DND-41 (cell line): ENCODE data around the gene RFXAP.

ENCODE experiments used
- ATAC-seq: fragments of 200-7000 bp; cut with Tn5 transposase; 3 replicates; pipeline ENCODE4 v1.9.1; 2021; ENCODE audit warnings: low read depth; ENCODE audit not compliant: insufficient read depth
- DNase-seq: peaks from one replicate; pipeline ENCODE4 v3.0.0-alpha.2; 2020
- H2AFZ ChIP-seq: 2 replicates; pipeline ENCODE4 v1.6.0; 2012; ENCODE audit warnings: low read depth, low read length
- H3K27ac ChIP-seq: 2 replicates; pipeline ENCODE4 v1.5.1; 2012; ENCODE audit warnings: low read length, inconsistent platforms
- H3K27me3 ChIP-seq: fragments of 200-600 bp; sonication (generic); 2 replicates; pipeline ENCODE4 v1.6.0; 2012; ENCODE audit warnings: low read length, mild to moderate bottlenecking, inconsistent platforms; ENCODE audit not compliant: insufficient read depth, poor library complexity
- H3K36me3 ChIP-seq: 2 replicates; pipeline ENCODE4 v1.5.1; 2012; ENCODE audit warnings: low read length, inconsistent platforms; ENCODE audit not compliant: insufficient read depth
- H3K4me1 ChIP-seq: 2 replicates; pipeline ENCODE4 v1.5.1; 2012; ENCODE audit warnings: mild to moderate bottlenecking, low read length; ENCODE audit not compliant: insufficient read depth
- H3K4me2 ChIP-seq: 2 replicates; pipeline ENCODE4 v1.6.0; 2012; ENCODE audit warnings: mild to moderate bottlenecking, moderate library complexity, low read length, inconsistent platforms; ENCODE audit not compliant: insufficient read depth
- H3K4me3 ChIP-seq, 2 experiments: fragments of 200-600 bp in 1 of 2; shearing (Covaris generic) in 1 of 2; 2 replicates each; pipeline ENCODE4 v1.5.1; 2012 to 2016; ENCODE audit warnings: inconsistent platforms in 2 of 2, low read length in 2 of 2, mild to moderate bottlenecking in 2 of 2, low read depth in 1 of 2, moderate library complexity in 1 of 2
- H3K79me2 ChIP-seq: 2 replicates; pipeline ENCODE4 v1.6.0; 2012; ENCODE audit warnings: low read length, inconsistent platforms; ENCODE audit not compliant: insufficient read depth
- H3K9ac ChIP-seq: 2 replicates; pipeline ENCODE4 v1.6.0; 2012; ENCODE audit warnings: low read depth, mild to moderate bottlenecking, inconsistent platforms, low read length, moderate library complexity
- H3K9me3 ChIP-seq: 2 replicates; pipeline ENCODE4 v1.5.1; 2012; ENCODE audit warnings: low read length, moderate library complexity, mild to moderate bottlenecking, inconsistent platforms; ENCODE audit not compliant: insufficient read depth, severe bottlenecking
- H4K20me1 ChIP-seq: 2 replicates; pipeline ENCODE4 v1.6.0; 2012; ENCODE audit warnings: low read length; ENCODE audit not compliant: insufficient read depth
- CTCF ChIP-seq: IDR thresholded peaks from 2 replicates; pipeline ENCODE4 v1.5.1; 2012; ENCODE audit warnings: borderline replicate concordance, low read length, moderate library complexity, mild to moderate bottlenecking; ENCODE audit not compliant: poor library complexity, severe bottlenecking; ENCODE audit errors: extremely low read depth
- EZH2 ChIP-seq: IDR thresholded peaks from 3 replicates; pipeline ENCODE4 v1.6.1; 2012; ENCODE audit warnings: borderline replicate concordance, low read depth, mild to moderate bottlenecking, moderate library complexity, low read length, inconsistent platforms; ENCODE audit not compliant: severe bottlenecking

RFXAP gene

GRCh38 chr13:36831291-36831690, 12.3 kb downstream of the RFXAP start:
- Histone ChIP-seq H3K4me2 (no peak overlapping the region), H3K27ac (no peak overlapping the region), H4K20me1 (peaks cover 8% of the 10 kb centered on the region; the same call in 1 of the 2 replicates), H3K9ac (no peak overlapping the region), H3K4me1 (no peaks in the 10 kb centered on the region), H3K27me3 (no peaks in the 10 kb centered on the region), H3K4me3 (no peak overlapping the region), H3K9me3 (no peaks in the 10 kb centered on the region), H2AFZ (no peak overlapping the region), H3K79me2 (peaks cover 8% of the 10 kb centered on the region; the same call in 1 of the 2 replicates), H3K36me3 (peaks cover 57% of the 10 kb centered on the region)
- no peak for DNase-seq
- no peak for TF ChIP-seq EZH2
- TF ChIP-seq CTCF: no peak
- ATAC-seq: no peak

- Histone ChIP-seq H3K4me2 (no peak overlapping the region), H3K9me3 (no peaks in the 10 kb centered on the region), H3K27ac (no peak overlapping the region), H4K20me1 (peaks cover 8% of the 10 kb centered on the region; the same call in 1 of the 2 replicates), H3K27me3 (no peaks in the 10 kb centered on the region), H3K79me2 (peaks cover 2% of the 10 kb centered on the region; the same call in 1 of the 2 replicates), H3K4me1 (no peaks in the 10 kb centered on the region), H2AFZ (no peak overlapping the region), H3K36me3 (peaks cover 34% of the 10 kb centered on the region), H3K9ac (no peak overlapping the region), H3K4me3 (no peak overlapping the region)
- DNase-seq (no peak), ATAC-seq (no peak)
- no peak for TF ChIP-seq EZH2
- TF ChIP-seq CTCF: no peak
These were observed 15.3 kb downstream of the RFXAP start for GRCh38 chr13:36834299-36834698.

DNA sequence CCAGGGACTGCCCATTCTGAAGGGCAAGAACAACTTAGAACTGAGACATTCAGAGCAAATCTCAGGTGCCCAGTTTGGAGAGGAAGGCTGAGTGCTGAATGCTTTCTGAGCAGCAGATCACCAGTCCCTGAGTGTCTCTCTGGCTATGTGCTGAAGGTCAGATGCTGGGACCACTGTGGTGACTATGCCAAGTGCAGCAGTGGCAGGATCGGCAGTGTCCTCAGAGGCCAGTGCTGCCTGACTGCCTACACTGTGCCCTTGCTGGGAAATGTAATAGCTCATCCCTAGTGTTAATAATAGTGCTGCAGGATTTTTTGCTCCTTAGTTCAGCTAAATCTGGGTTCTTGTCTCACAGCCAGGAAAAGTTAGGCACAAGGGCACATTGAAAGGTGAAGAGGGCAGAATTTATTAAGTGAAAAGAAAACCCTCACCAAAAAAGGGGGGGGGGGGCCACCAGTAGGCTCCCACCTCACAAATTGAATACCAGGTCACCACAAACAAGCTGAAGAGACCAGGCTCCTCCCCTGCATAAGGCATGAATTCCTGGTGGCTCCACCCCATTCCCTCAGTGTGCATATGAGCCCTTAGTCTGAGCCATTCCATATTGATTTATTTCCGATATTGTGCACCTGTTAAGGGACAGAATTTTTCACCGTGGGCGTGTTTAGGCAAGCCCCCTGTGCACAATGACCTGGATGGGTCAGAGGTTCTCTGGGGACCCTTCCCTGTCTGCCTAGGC, 18.5 kb downstream of the RFXAP start:
- Histone ChIP-seq H3K79me2 (no peaks in the 10 kb centered on the region), H3K27ac (no peak overlapping the region), H4K20me1 (peaks cover 12% of the 10 kb centered on the region; the same call in 1 of the 2 replicates), H2AFZ (no peak overlapping the region), H3K9ac (no peak overlapping the region), H3K36me3 (peaks cover 16% of the 10 kb centered on the region; the same call in 1 of the 2 replicates), H3K4me3 (no peak overlapping the region), H3K4me2 (no peak overlapping the region), H3K27me3 (no peaks in the 10 kb centered on the region), H3K4me1 (no peaks in the 10 kb centered on the region), H3K9me3 (no peaks in the 10 kb centered on the region)
- ATAC-seq: peak; percentile 31; the same call in 2 of the 3 replicates
- TF ChIP-seq CTCF (no peak), EZH2 (no peak)
- DNase-seq: no peak
